ENCODE data around the gene PNMA3.

PNMA3 gene

GRCh38 chrX:153059191-153060094 lies 3.2 kb downstream of the PNMA3 start:
- Histone ChIP-seq H3K4me1 (ENCODE audit: control insufficient read depth in 1 of 2, insufficient read depth in 1 of 2, low read depth in 1 of 2, low read length in 1 of 2) (no peaks in the 10 kb centered on the region), H3K36me3 (no peaks in the 10 kb centered on the region), H3K27me3 (peaks cover 37% of the 10 kb centered on the region), H3K27ac (no peak overlapping the region), H3K4me3 (ENCODE audit: low read depth in 1 of 2, low read length in 1 of 2) (no peak overlapping the region), H3K9me3 (no peaks in the 10 kb centered on the region)
- no peak for TF ChIP-seq CTCF (IDR thresholded peaks at IDR 0.05)

- Histone ChIP-seq H3K9me3 (no peaks in the 10 kb centered on the region), H3K36me3 (no peaks in the 10 kb centered on the region), H3K4me1 (ENCODE audit: control insufficient read depth in 1 of 2, insufficient read depth in 1 of 2, low read depth in 1 of 2, low read length in 1 of 2) (no peaks in the 10 kb centered on the region), H3K4me3 (ENCODE audit: low read depth in 1 of 2, low read length in 1 of 2) (no peak overlapping the region), H3K27me3 (peaks cover 31% of the 10 kb centered on the region), H3K27ac (no peak overlapping the region)
- TF ChIP-seq CTCF (IDR thresholded peaks at IDR 0.05), result no peak
These were observed 3.8 kb downstream of the PNMA3 start for GRCh38 chrX:153060095-153060445.

- H3K27ac ChIP-seq, result no peak overlapping the region
- H3K9me3 ChIP-seq, result no peaks in the 10 kb centered on the region
- H3K4me1 ChIP-seq (ENCODE audit: control insufficient read depth in 1 of 2, insufficient read depth in 1 of 2, low read depth in 1 of 2, low read length in 1 of 2), result no peaks in the 10 kb centered on the region
- H3K27me3 ChIP-seq, result peaks cover 14% of the 10 kb centered on the region
- H3K36me3 ChIP-seq, result no peaks in the 10 kb centered on the region
- TF ChIP-seq CTCF (IDR thresholded peaks at IDR 0.05), result no peak
- no peak overlapping the region for H3K4me3 ChIP-seq (ENCODE audit: low read depth in 1 of 2, low read length in 1 of 2)
These were observed 5.5 kb downstream of the PNMA3 start for GRCh38 chrX:153061732-153062131.

DNA sequence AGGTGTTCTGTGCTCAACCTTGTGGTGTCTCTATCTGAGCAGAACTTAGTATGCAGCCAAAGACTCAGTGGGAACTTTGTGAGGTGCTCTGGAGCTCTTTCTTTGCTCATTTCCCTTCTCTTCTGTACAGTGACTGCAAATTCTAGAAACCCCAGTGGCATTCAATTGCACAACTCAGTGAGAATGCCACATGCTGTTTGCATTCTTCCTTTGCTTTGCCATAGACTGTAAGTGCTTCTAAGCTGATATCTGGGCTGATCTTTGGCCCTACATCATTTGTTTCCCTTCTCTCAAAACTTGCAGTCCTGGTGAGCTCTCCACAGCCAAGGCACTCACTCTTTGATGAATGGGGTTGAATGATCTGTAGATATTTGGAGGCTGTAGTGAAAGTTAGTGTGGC lies 7.0 kb downstream of the PNMA3 start:
- H3K4me3 ChIP-seq (ENCODE audit: low read depth in 1 of 2, low read length in 1 of 2), result no peak overlapping the region
- H3K27ac ChIP-seq, result no peak overlapping the region
- no peaks in the 10 kb centered on the region for H3K36me3 ChIP-seq
- no peaks in the 10 kb centered on the region for H3K27me3 ChIP-seq
- H3K9me3 ChIP-seq, result no peaks in the 10 kb centered on the region
- TF ChIP-seq CTCF (IDR thresholded peaks at IDR 0.05), result no peak
- no peaks in the 10 kb centered on the region for H3K4me1 ChIP-seq (ENCODE audit: control insufficient read depth in 1 of 2, insufficient read depth in 1 of 2, low read depth in 1 of 2, low read length in 1 of 2)

GRCh38 chrX:153064061-153064460 lies 7.8 kb downstream of the PNMA3 start:
- Histone ChIP-seq H3K4me3 (ENCODE audit: low read depth in 1 of 2, low read length in 1 of 2) (no peak overlapping the region), H3K9me3 (no peaks in the 10 kb centered on the region), H3K27ac (no peak overlapping the region), H3K36me3 (no peaks in the 10 kb centered on the region), H3K27me3 (no peaks in the 10 kb centered on the region), H3K4me1 (ENCODE audit: control insufficient read depth in 1 of 2, insufficient read depth in 1 of 2, low read depth in 1 of 2, low read length in 1 of 2) (no peaks in the 10 kb centered on the region)
- no peak for TF ChIP-seq CTCF (IDR thresholded peaks at IDR 0.05)
